Measurements from ENCODE around the gene RNF212B.

RNF212B gene

DNA sequence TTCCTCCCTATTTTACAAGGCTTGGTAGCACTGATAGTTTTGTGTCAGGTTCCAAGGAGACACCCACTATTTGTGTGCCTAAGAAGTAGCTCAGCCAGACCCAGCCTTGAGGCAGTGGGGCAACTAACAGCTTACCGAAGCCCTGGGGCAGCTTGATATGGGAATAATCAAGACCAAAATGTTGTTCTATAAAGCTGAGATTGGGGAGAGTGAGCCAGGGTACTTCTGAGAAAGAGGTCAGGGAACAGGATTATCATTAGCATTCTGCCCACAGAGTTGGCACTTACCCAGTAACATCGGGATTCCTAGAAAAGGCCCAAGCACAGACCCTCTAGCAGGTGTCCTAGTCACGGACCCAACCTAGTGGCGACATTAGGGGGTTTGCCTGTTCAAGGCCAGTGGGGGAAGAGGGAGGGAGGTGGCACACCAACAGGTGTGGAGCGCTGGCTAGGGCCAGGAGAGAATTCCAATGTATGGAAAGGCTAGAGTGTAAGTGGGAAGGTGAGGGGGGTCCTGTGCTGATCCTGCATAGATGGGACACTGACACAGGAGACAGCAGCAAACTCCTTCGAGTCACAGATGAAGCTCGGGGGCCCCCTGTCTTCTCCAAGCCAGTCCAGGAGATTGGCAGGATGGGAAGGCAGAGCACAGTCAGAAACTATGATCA, 60.0 kb downstream of the RNF212B start:
- no peak for DNase-seq

DNA sequence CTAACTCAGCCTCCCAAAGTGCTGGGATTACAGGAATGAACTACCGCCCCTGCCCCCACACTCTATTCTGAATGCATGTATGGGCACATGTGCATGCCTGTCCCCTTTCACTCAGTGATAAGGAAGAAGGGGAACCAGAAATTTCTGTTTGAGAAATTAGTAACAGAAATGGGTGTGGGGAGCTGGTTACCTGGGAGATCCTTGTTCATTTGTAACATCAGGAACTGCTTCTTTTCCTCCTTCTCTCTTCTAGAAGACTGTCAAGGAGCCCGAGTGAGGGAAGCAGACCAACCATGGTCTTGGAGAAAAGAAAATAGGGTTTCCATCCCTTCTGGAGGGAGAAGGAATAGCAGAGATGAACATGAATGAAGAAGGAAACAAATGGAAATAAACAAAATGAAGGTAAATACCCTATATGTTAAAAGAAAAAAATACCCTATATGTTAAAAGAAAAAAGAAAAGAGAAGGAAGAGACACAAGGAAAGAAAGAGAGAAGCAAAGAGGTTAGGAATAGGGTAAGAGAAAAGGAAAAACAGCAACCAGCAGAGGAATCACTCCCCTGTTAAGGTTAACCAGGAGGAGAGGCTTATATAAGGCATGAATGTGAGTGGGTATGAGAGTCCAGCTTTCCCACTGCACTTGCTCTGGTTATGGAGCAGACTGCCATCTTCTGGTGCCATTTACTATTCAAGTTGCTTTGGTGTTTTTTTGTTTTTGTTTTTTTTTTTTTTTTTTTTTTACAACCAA, 61.6 kb downstream of the RNF212B start:
- no peak for DNase-seq

DNA sequence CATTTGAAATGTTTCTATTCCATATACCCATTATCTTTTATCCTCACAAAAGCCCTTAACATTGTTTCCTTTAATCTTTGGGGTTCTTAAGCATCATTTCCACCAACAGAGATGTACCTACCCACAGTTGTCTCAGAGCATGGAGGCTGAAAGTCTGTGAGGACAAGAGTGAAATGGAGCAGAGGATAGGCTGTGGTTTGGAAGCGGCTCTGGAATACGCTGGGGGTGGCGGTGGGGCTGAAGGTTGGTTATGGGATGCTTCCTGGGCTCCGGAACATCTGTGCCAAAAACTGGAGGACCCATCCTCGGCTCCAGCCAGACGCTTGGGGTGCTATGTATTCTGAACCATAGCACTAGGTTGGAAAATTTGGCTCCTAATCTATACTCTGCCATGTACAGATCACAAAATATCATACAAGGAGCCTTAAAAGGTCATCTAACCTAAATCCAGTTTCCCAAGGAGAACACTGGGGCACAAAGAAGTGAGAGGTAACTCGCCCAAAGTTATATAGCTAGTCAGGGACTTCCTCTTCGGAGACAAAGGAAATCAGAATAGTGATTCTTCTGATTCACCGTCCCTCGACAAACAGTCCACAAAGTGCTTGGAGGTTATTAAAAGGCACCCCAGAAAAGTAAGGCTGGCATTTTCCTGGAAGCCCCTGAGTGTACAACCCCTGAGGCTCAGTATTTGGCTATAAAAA, 62.4 kb downstream of the RNF212B start:
- DNase-seq, result no peak

DNA sequence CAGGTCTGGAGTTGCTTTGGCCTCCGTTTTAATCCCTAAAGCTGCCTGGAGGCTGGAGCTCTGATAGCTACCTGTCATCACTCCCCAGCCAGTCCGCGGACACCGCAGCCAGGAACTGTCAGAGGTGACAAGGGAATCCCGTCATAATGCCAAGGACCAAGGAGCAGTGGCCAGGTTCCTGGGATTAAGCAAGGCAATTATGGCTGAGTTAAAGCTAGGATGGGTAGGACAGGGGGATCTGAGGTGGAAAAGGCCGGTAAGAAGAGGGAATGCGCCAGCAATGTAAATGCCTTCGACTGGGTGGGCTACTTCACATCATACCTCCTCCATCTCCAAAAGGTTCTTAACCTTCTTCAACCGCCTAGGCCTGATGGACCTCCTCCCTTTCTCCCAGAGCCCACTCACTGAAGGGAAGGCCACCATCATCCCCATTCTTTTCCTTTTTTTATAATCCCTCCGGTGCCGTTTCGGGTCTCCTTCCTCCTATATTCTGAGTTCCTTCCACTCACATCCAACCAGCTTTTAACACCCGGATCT, 63.0 kb downstream of the RNF212B start:
- peak; percentile 46 to 53 for DNase-seq

DNA sequence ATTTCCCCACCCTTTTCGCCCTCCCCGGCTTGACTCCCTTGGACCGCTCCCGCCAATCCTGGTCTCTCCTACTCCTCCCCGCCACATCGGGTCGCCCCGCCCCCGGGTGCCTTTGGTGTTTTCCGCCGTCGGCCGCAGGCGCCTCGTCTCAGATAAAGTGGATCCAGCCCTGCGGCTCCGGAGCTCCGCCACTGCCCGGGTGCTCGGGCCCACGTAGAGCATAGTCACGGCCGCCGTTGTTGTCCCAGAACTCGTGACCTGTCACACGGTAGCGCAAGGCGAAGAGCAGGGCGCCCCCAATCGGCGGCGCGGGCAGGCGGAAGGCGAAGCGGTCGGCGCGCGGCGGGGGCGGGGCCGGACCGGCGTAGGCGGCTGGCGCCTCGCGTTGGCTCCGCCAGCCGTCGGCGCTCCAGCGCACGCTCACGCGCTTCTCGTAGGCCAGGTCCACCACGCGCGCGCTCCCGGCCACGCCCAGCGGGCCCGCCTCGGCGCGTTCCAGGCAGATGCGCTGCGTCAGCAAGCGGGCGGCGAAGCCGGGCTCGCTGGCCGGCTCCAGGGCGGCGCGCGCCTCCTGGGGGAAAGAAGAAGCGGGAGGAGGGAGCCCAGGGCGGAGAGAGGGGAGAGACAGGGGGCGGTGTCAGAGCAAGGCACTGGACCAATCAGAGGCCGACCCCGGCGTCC, 63.7 kb downstream of the RNF212B start:
- peak; percentile 98 to 99 for DNase-seq

DNA sequence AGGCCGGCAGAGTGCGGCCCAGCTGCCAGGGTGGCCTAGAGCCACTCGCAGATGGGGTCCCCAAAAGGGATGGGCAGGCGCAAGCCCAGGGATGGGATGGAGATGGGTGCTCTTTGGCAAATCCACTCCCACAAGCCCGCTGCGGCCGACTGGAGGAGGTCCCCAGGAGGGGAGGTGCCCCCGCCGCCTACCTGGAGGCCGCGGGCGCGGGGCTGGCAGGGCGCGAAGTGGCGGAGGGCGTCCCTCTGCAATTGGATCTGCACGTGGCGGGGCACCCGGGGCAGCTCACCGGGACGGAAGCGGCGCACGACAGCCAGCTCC, 64.2 kb downstream of the RNF212B start:
- DNase-seq, result no peak

DNA sequence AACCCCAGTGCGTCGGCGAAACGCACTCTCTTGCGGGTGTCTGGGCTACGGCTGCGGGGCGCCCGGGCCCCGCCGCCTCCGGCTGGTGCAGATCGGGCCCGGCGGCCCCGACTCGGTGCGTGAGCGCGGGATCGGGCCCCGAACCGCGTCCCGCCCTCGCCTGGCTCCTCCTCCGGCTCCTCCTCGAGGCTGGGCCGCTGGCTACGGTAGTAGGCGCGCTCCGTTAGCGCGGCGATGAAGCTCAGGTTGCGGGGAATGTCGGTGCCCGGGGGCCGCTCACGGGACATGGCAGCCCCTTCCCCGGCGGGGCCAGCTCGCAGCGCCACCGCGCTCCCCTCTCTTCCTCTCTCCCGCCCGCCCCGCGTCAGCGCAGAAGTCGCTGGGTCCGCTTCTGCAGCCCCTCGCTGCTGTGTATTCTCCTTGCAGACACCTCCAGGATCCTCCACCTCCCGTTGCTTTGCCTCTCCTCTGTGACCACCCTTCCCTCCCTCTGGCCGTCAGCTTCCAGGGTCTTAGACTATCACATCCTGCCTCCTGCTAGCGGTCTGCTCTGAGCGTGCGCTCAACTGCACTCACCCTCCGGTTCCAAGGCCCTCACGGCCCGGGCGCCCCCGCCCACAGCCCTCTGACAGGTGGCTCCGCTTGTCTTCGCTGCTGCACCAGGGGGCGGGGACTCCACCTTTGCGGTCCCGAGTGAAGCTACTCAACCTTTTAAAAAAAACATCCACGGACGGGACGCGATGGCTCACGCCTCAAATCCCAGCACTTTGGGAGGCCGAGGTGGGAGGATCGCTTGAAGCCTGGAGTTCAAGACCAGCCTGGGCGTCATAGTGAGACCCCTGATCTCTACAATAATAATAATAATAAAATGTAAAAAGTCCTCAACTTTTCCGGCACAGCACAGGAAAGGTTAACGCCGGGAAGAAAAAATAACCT, 64.8 kb downstream of the RNF212B start, which contains the start of gene PPP1R3E:
Gene PPP1R3E, minus strand, starts transcription at position 570 of the 936 bp plus-strand sequence. Its CDS starts 283 bp downstream, at position 287.
- peak; percentile 89 to 91 for DNase-seq

DNA sequence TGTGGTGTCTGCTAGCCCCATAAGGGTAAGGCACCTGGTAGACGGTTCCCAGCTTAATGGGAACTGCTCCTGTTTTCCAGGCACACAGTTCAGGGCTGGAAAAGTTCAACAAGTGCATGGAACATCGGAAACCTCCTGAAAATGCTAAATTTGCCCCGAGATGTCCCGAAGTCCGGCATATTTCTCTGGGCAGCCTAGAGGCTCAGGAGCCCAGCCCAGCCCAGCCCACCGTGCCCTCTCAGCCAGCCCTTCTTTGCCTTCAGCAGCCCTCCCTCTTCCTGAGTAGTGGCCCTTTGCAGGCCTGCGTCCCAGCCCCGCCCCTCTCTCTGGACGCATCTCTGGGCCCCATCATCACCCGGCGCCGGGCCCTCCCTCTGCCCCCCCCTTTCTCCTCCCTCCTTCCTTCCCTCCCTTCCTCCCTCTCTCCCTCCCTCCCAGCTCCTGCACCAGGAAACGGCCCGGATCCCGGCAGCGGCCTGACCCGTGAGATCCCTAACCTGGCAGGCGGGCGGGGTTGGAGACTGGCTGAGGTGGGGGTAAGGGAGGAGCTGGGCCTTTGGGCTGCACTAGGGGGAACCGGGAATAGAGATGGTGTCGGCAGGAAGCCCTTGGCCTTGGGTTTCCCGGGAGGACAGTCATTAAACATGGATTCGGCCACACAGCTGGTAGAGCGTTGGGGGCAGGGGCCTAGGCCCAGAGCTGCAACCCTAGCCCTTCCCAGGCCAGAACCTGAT, 68.8 kb downstream of the RNF212B start, which contains the start of gene BCL2L2:
Gene BCL2L2, plus strand, starts transcription at position 422 of the 734 bp plus-strand sequence. CDS start 935 bp downstream, outside the sequence.
- no peak for DNase-seq

DNA sequence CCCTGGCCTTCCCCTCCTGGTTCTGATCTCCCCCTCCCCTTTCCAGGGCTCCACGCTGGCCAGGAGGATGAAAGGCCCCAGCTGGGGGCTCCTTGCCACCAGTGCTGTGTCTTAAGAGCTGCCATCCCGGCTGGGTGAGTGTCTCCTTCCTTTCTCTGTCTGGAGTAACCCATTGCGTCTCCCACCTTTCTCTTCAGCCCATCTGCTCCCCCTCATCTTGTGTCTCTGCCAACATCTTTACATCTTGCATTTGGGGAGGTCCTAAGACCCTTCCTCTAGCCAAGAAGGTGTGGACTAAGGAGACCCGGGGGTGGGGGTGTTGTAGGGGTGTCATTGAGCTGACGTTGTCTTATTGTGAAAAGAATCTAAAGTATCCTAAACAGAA, 69.4 kb downstream of the RNF212B start:
- DNase-seq, result no peak

DNA sequence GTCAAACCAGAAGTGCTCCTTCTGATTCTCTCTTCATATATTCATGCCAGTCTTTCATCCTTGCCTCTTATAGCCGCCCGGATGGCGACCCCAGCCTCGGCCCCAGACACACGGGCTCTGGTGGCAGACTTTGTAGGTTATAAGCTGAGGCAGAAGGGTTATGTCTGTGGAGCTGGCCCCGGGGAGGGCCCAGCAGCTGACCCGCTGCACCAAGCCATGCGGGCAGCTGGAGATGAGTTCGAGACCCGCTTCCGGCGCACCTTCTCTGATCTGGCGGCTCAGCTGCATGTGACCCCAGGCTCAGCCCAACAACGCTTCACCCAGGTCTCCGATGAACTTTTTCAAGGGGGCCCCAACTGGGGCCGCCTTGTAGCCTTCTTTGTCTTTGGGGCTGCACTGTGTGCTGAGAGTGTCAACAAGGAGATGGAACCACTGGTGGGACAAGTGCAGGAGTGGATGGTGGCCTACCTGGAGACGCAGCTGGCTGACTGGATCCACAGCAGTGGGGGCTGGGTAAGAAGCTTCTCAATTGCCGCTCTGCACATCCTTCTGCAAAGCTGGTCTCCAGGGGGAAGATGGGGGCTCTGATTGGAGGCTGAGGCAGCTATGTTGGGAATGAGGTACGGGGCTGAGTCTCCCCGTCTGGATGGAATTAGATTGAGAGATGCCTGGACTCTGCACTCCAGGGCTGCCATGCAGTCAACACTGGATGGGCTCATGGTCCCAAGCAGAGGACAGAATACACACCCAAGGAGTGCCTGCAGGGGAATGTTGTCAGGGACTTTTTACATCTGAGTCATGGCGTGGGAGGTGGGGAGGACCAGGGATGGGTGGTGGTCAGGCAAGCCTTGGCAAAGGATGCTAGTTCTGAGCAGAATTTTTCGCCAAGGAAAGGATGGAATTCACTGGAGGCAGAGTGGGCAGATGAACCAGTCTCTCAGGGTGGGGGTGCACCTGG, 70.2 kb downstream of the RNF212B start:
- DNase-seq, result no peak

DNA sequence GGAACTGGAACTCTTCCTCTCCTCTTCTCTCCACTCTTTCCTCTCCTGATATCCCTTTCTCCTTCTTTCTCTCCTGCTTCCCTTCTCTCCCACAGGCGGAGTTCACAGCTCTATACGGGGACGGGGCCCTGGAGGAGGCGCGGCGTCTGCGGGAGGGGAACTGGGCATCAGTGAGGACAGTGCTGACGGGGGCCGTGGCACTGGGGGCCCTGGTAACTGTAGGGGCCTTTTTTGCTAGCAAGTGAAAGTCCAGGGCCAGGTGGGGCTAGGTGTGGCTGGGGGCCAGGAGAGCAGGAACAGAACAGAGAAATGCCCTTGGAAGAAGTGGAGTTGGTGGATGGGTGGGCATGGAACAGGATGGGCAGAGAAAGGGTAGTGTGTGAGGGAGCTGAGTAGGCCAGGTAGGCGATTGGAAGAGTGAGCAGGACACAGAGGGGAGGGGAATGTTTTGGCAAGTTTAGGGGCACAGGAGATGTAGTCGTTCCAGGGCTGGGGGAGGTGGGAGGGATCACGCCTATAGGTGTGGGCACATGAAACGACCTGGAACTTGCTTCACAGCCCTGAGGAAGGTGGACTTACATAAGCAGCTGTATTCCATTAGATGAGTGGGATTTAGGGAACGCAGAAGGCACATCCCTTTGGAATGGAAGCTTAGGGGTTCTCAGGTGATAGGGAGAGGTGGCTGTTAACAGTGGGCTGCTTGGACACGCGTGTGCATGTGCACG, 71.1 kb downstream of the RNF212B start:
- DNase-seq, result no peak

DNA sequence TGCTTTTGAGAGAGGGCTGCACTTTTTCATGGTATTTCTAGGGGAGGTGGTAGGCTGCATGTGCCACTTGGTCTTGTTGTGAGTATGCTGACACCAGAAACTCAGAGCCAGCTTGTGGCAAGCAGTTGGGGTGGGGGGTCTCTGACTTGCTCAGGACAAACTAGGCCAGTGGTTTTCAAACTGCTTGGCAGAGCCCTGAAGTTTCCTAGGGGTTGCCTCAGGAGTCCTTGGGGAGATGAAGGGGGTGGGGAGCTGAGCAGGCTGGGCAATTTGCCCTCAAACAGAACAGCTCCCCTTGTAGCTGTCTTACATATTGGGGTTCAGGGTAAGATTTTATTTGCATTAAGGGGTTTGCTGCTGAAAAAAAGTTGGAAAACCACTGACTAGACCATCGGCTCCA, 72.8 kb downstream of the RNF212B start:
- no peak for DNase-seq

DNA sequence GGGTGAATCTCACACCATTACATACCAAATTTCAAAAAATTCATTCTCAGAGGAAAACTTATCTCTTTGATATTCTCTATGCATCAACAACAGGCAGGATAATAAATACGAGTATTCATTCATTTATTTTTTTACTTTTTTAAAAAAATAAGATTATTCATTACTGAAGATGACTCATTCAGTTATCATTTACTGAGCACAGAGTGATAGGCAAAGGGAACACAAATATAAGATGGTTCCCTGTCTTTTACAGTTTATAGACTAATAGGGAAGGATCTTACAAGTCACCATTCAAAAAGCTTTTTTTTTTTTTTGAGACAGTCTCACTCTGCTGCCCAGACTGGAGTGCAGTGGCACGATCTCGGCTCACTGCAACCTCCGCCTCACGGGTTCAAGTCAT, 78.6 kb downstream of the RNF212B start:
- no peak for DNase-seq

DNA sequence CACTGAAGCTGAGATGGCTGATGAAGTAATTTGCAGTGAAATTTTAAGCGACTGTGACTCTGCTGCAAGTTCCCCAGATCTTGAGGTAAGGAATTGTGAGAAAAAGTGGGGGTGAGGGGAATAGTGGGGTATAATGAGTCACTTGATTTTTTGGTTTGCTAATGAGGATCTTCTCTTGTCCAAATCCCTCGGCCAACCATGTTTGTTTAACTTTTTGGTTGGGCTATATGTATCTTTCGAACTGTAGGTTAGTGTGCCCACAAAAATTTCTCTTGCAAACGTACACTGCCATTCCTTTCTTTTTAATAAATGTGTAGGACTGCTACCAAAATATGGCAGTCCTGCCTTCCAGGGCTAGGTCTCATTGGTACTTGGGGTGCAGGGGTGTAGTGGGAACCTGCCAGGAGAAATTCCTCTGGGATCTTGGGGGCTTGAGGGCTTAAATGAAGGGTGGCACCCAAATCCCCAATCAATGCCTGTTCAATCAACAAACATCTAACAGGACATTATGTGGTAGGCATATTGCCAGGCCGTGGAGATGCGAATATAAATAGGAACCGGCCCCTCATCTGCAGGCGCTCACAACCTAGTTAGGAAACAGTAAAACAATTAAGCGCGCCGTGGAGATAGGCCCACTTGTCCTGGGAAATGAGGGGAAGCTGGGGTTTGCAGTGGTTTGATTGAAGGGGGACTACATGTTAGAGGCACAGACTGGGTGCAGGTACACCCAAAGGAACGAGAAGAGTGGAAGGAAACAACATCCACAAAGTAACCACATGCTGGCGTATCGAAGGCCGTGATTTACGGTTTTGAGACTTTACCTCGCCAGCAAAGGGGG, 82.2 kb downstream of the RNF212B start:
- peak in 1 of 2 experiments; percentile 40 for DNase-seq

DNA sequence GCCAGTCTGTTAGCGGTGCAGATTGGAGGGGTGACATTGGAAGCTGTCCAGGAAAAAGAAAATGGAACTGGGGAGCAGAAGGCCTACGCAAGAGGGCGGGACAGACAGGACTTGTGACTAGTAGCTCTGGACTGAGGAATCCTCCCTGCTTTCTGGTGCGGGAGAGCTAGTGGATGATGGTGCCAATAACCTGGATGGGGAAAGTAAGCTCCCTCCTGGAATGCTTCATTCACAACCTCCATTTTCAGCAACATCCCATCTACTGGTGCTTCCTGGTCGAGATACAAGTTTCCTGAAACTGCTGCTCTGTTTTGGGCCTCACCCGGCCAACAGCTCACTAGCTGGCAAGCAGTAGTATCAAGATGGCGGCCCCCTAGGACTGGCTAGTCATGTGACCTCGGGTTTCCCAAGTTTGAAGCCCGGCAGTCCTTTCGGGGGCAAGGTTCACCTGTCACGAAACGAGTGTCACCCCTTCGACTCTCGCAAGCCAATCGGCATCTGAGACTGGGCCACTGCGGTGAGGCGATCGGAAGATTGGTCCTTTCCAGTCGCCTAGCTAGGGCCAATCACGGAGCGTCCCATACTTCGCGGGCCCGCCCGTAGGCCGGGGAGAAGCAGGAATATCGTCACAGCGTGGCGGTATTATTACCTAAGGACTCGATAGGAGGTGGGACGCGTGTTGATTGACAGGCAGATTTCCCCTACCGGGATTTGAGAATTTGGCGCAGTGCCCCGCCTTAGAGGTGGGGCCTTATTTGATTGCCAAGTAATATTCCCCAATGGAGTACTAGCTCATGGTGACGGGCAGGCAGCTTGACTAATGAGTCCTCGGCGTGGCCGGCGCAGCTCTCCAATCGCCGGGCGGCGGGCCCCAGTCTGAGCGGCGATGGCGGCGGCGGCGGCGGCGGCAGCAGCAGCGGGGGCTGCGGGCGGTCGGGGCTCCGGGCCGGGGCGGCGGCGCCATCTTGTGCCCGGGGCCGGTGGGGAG, 83.1 kb downstream of the RNF212B start, which contains the start of gene PABPN1:
Gene PABPN1, plus strand, starts transcription at position 874 of the 988 bp plus-strand sequence. Its CDS starts 13 bp downstream, at position 887.
- DNase-seq, result peak; percentile 97

Data from activated T-cell treated with anti-CD3 and anti-CD28 coated beads, Interleukin-2, amount 50 U/mL, for 48 hours (primary cell).